HT1080 (cell line): Measurements from ENCODE around the gene AMFR. TPM values are rescaled to one million over a fixed set of nuclear protein-coding genes. Genes with fewer than 3 reads are reported as not detected.
"Not testable (repeated sequence)": the region's sequence is repeated elsewhere in the genome, so short reads cannot be mapped to it uniquely, and the experiment has no call there.

Experiments used
- DNase-seq: peaks from one replicate; pipeline ENCODE4 v3.0.0-alpha.2; 2015; ENCODE audit warnings: low read depth
- total RNA-seq: library from RNA; depleted of rRNA; stranded (reverse); fragments of >200 nt; shearing (Covaris generic); gene quantifications from 2 replicates; pipeline ENCODE4 v1.2.3, GENCODE V29; 2014

AMFR gene
- total RNA-seq, 1 experiment from 2014 or later, result 117 TPM

- DNase-seq, result peak; percentile 98
Measured at GRCh38 chr16:56389554-56389953, 35.8 kb downstream of the AMFR start.

- DNase-seq, result no peak
Measured at GRCh38 chr16:56388209-56388608, 37.1 kb downstream of the AMFR start.

GRCh38 chr16:56387396-56387795, 37.9 kb downstream of the AMFR start:
- no peak for DNase-seq

GRCh38 chr16:56384074-56384721, 41.1 kb downstream of the AMFR start:
- no peak for DNase-seq

GRCh38 chr16:56382901-56383355, 42.4 kb downstream of the AMFR start:
- peak; percentile 53 for DNase-seq

GRCh38 chr16:56382459-56382858, 42.9 kb downstream of the AMFR start:
- DNase-seq, result no peak

- DNase-seq, result not testable (repeated sequence)
Measured at GRCh38 chr16:56380778-56381485, 44.4 kb downstream of the AMFR start.

- DNase-seq, result not testable (repeated sequence)
Measured at GRCh38 chr16:56379044-56379443, 46.3 kb downstream of the AMFR start.

- not testable (repeated sequence) for DNase-seq
Measured at GRCh38 chr16:56375792-56376191, 49.6 kb downstream of the AMFR start.

- no peak for DNase-seq
Measured at GRCh38 chr16:56373003-56373402, 52.3 kb downstream of the AMFR start.

GRCh38 chr16:56372013-56372634, 53.2 kb downstream of the AMFR start:
- DNase-seq, result no peak

- DNase-seq, result no peak
Measured at GRCh38 chr16:56371660-56371937, 53.7 kb downstream of the AMFR start.

GRCh38 chr16:56370875-56371659, 54.3 kb downstream of the AMFR start:
- DNase-seq, result no peak

- no peak for DNase-seq
Measured at GRCh38 chr16:56370185-56370874, 55.0 kb downstream of the AMFR start.

GRCh38 chr16:56369202-56369601, 56.1 kb downstream of the AMFR start:
- no peak for DNase-seq

- DNase-seq, result no peak
Measured at GRCh38 chr16:56368545-56368944, 56.8 kb downstream of the AMFR start.

- no peak for DNase-seq
Measured at GRCh38 chr16:56367764-56368163, 57.6 kb downstream of the AMFR start.

GRCh38 chr16:56366945-56367344, 58.4 kb downstream of the AMFR start:
- no peak for DNase-seq

GRCh38 chr16:56365552-56365951, 59.8 kb downstream of the AMFR start:
- DNase-seq, result no peak

- no peak for DNase-seq
Measured at GRCh38 chr16:56364865-56365264, 60.5 kb downstream of the AMFR start.
